Lung (tissue), 12 donors: ENCODE results near the gene IGSF23. TPM values are rescaled to one million over a fixed set of nuclear protein-coding genes. Genes with fewer than 3 reads are reported as not detected.
"Not testable (repeated sequence)": the region's sequence is repeated elsewhere in the genome, so short reads cannot be mapped to it uniquely, and the experiment has no call there.

ENCODE experiments used
- ATAC-seq: fragments of 200-7000 bp; cut with Tn5 transposase; one replicate; pipeline ENCODE4 v1.9.1; 2020; ENCODE audit warnings: moderate number of reproducible peaks; ENCODE audit not compliant: insufficient read depth, low FRiP score
- DNase-seq, 3 donors: peaks; one replicate each; pipeline ENCODE4 v3.0.0-alpha.2; 2013 to 2017
- H3K27ac ChIP-seq, 2 donors: one replicate each; pipeline ENCODE4 v1.5.1; 2013; ENCODE audit warnings: mild to moderate bottlenecking in 2 of 2, moderate library complexity in 2 of 2, control low read depth in 1 of 2, inconsistent platforms in 1 of 2, low read depth in 1 of 2, low read length in 1 of 2
- H3K27me3 ChIP-seq, 3 donors: one replicate each; pipeline ENCODE4 v1.5.1; 2013; ENCODE audit warnings: low read length in 2 of 3; ENCODE audit not compliant: control insufficient read depth in 3 of 3, insufficient read depth in 3 of 3
- H3K36me3 ChIP-seq, 4 donors: one replicate each; pipeline ENCODE4 v1.5.1; 2013; ENCODE audit warnings: low read length in 4 of 4, mild to moderate bottlenecking in 1 of 4, moderate library complexity in 1 of 4; ENCODE audit not compliant: control insufficient read depth in 4 of 4, insufficient read depth in 4 of 4
- H3K4me1 ChIP-seq, 5 donors: one replicate each; pipeline ENCODE4 v1.5.1; 2013; ENCODE audit warnings: low read length in 5 of 5, mild to moderate bottlenecking in 2 of 5, moderate library complexity in 1 of 5; ENCODE audit not compliant: control insufficient read depth in 5 of 5, insufficient read depth in 5 of 5
- H3K4me3 ChIP-seq: one replicate; pipeline ENCODE4 v1.5.1; 2013; ENCODE audit warnings: mild to moderate bottlenecking, control low read depth, moderate library complexity
- H3K9ac ChIP-seq, 2 donors: one replicate each; pipeline ENCODE4 v1.5.1; 2013; ENCODE audit warnings: low read length in 2 of 2, control low read depth in 1 of 2; ENCODE audit not compliant: insufficient read depth in 1 of 2
- H3K9me3 ChIP-seq, 4 donors: one replicate each; pipeline ENCODE4 v1.5.1; 2013; ENCODE audit warnings: low read length in 3 of 4, mild to moderate bottlenecking in 1 of 4, moderate library complexity in 1 of 4; ENCODE audit not compliant: control insufficient read depth in 4 of 4, insufficient read depth in 3 of 4
- WGBS, 2 donors: extraction: QIAGEN DNeasy Blood & Tissue Kit; methylation state at CpG; one replicate each; pipeline ENCODE4 v1.1.7; 2013; 5-methylcytosine and 5-hydroxymethylcytosine counted together
- polyA plus RNA-seq, 2 donors: library from polyadenylated mRNA; stranded (reverse); fragments of 200-250 nt; gene quantifications; one replicate each; pipeline ENCODE4 v1.2.1, GENCODE V29; 2013
- total RNA-seq, 2 donors: library from RNA; depleted of rRNA in 1 of 2; stranded (reverse); fragments of >200 nt in 1 of 2; gene quantifications; one replicate each; pipeline ENCODE4 v1.2.1, GENCODE V29; 2014 to 2021
- TF ChIP-seq, protein P1 (sequence below): IDR thresholded peaks from 2 replicates; pipeline ENCODE4 v1.5.1; 2012; ENCODE audit warnings: mild to moderate bottlenecking; ENCODE audit errors: control extremely low read depth, extremely low read depth
- donor health status: control.
- donor health status: control.
- donor health status: Bipolar disorder and iron deficiency.
- donor health status: healthy.
- donor health status: DM: yes; HTN: yes; CAD: no.

Gene IGSF23
- total and polyA plus RNA-seq, 4 donors, result not detected

DNA sequence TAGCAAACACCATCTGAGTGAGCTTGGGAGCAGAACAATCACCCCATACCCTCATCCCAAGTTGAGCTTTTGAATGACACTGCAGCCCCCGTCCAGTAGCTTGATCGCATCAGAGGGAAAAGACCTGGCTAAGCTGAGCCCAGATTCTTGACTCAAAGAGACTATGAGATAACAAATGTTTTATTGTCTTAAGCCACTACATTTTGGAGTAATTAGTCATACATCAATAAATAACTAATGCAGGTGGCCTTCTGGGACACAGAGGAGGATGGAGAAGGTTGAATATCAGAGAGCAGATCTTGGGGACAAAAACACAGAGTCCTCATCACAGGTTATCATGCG is 24.6 kb upstream of the IGSF23 start:
- no peak overlapping the region for H3K9ac ChIP-seq
- H3K27ac ChIP-seq, result peak overlapping the region; percentile 70 to 75
- peaks cover 0 to 13% (median 2%) of the 10 kb centered on the region in 5 donors for H3K4me1 ChIP-seq
- no peaks in the 10 kb centered on the region for H3K27me3 ChIP-seq
- WGBS, 2 donors, result 90 to 96% methylated on average over 3 of the region's 3 CpGs
- ATAC-seq, result no peak
- no peaks in the 10 kb centered on the region for H3K9me3 ChIP-seq
- no peak overlapping the region for H3K4me3 ChIP-seq
- TF ChIP-seq, protein P1, sequence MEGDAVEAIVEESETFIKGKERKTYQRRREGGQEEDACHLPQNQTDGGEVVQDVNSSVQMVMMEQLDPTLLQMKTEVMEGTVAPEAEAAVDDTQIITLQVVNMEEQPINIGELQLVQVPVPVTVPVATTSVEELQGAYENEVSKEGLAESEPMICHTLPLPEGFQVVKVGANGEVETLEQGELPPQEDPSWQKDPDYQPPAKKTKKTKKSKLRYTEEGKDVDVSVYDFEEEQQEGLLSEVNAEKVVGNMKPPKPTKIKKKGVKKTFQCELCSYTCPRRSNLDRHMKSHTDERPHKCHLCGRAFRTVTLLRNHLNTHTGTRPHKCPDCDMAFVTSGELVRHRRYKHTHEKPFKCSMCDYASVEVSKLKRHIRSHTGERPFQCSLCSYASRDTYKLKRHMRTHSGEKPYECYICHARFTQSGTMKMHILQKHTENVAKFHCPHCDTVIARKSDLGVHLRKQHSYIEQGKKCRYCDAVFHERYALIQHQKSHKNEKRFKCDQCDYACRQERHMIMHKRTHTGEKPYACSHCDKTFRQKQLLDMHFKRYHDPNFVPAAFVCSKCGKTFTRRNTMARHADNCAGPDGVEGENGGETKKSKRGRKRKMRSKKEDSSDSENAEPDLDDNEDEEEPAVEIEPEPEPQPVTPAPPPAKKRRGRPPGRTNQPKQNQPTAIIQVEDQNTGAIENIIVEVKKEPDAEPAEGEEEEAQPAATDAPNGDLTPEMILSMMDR, result no peak
- no peak for DNase-seq
- H3K36me3 ChIP-seq, result no peaks in the 10 kb centered on the region

DNA sequence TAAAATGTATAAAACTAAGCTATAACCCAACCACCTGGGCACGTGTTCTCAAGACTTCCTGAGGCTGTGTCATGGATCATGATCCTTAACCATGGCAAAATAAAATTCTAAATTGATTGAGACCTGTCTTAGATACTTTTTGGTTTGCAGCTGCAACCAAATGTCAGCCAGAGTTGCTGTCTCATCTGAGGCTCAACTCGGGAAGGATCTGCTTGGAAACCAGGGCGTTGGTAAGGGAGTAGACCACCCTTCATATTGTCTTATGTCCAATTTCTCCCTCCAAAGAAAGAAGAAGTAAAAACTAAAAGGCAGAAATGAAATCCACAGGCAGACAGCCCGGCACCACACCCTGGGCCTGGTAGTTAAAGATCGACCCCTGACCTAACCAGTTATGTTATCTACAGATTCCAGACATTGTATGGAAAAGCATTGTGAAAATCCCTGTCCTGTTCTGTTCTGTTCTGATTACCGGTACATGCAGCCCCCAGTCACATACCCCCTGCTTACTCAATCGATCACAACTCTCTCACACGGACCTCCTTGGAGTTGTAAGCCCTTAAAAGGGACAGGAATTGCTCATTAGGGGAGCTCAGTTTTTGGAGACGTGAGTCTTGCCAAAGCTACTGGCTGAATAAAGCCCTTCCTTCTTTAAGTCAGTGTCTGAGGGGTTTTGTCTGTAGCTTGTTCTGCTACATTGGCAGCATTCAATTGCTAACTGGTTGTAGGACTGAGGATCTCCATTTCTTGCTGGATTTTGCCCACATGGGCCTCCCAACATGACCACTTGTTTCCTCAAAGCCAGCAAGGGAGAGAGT is 22.9 kb upstream of the IGSF23 start:
- Histone ChIP-seq H3K4me3 (no peak overlapping the region), H3K27me3 (no peaks in the 10 kb centered on the region), H3K27ac (peak overlapping the region in 1 of 2 donors; percentile 5), H3K4me1 (peaks cover 0 to 14% (median 4%) of the 10 kb centered on the region in 5 donors), H3K9me3 (no peaks in the 10 kb centered on the region), H3K9ac (no peak overlapping the region), H3K36me3 (no peaks in the 10 kb centered on the region)
- TF ChIP-seq, protein P1, result no peak
- DNase-seq (no peak), ATAC-seq (no peak)
- WGBS, 2 donors, result 63 to 69% methylated on average over 9 of the region's 9 CpGs

DNA sequence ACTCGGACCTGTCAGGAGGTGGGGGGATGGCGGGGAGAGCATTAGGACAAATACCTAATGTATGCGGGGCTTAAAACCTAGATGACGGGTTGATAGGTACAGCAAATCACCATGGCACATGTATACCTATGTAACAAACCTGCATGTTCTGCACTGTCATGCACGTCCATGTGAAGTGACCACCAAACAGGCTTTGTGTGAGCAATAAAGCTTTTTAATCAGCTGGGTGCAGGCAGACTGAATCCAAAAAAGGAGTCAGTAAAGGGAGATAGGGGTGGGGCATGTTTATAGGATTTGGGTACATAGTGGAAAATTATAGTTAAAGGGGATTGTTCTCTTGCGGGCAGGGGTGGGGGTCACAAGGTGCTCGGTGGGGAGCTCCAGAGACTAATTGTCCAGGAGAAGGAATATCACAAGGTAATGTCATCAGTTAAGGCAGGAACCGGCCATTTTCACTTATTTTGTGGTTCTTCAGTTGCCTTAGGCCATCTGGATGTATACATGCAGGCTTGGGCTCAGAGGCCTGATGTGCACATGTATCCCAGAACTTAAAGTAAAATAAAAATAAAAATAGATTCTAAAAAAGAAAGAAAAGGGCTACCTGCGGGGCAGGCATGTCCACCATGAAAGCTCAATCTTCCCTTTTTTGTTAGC is 21.9 kb upstream of the IGSF23 start:
- H3K4me3 ChIP-seq, DNase-seq, H3K9ac ChIP-seq, H3K36me3 ChIP-seq, ATAC-seq, H3K9me3 ChIP-seq, H3K27me3 ChIP-seq: not testable (repeated sequence)
- 90 to 91% methylated on average over 9 of the region's 9 CpGs for WGBS, 2 donors
- H3K4me1 ChIP-seq, result peaks cover 0 to 13% (median 4%) of the 10 kb centered on the region in 5 donors
- peak overlapping the region in 1 of 2 donors; percentile 55 for H3K27ac ChIP-seq

DNA sequence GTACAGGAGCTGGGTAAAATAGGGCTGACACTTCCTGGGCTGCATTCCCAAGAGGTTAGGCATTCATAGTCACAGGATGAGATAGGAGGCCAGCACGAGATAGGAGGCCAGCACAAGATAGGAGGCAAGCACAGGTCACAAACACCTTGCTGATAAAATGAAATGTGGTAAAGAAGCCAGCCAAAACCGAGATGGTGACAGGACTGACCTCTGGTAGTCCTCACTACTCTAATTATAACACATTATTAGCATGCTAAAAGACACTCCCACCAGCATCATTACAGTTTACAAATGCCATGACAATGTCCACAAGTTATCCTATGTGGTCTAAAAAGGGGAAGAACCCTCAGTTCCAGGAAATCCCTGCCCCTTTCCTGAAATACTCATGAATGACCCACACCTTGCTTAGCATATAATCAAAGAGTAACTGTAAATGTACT is 20.9 kb upstream of the IGSF23 start:
- ATAC-seq (no peak), DNase-seq (no peak)
- Histone ChIP-seq H3K9me3 (no peaks in the 10 kb centered on the region), H3K36me3 (no peaks in the 10 kb centered on the region), H3K9ac (no peak overlapping the region), H3K4me1 (peaks cover 0 to 13% (median 4%) of the 10 kb centered on the region in 5 donors), H3K27me3 (no peaks in the 10 kb centered on the region), H3K4me3 (no peak overlapping the region), H3K27ac (peak overlapping the region; percentile 55 to 63)
- TF ChIP-seq, protein P1, result no peak
- 44 to 75% methylated on average over 2 of the region's 2 CpGs for WGBS, 2 donors
